Uterus (tissue), 4 donors: ENCODE results near the gene VRK2. TPM values are rescaled to one million over a fixed set of nuclear protein-coding genes. Genes with fewer than 3 reads are reported as not detected.

Experiments used
- DNase-seq, 2 donors: peaks; one replicate each; pipeline ENCODE4 v3.0.0-alpha.2; 2019 to 2020
- H3K27ac ChIP-seq, 2 donors: fragments of 200-600 bp; sonication (generic); 1 replicate in 1 of 2; 2 replicates in 1 of 2; pipeline ENCODE4 v1.5.1; 2016 to 2018
- H3K27me3 ChIP-seq, 2 donors: fragments of 200-600 bp; sonication (generic); one replicate each; pipeline ENCODE4 v1.5.1; 2018 to 2019; ENCODE audit warnings: control low read depth in 1 of 2
- H3K36me3 ChIP-seq, 2 donors: fragments of 200-600 bp; sonication (generic); one replicate each; pipeline ENCODE4 v1.5.1; 2019; ENCODE audit warnings: control low read depth in 1 of 2
- H3K4me1 ChIP-seq, 2 donors: fragments of 200-600 bp; sonication (generic); one replicate each; pipeline ENCODE4 v1.5.1; 2018 to 2019; ENCODE audit warnings: control low read depth in 1 of 2
- H3K4me3 ChIP-seq, 2 donors: fragments of 200-600 bp; sonication (generic); 1 replicate in 1 of 2; 2 replicates in 1 of 2; pipeline ENCODE4 v1.5.1; 2018 to 2019; ENCODE audit warnings: mild to moderate bottlenecking in 1 of 2
- H3K9me3 ChIP-seq, 2 donors: fragments of 200-600 bp; sonication (generic); one replicate each; pipeline ENCODE4 v1.5.1; 2019; ENCODE audit warnings: control low read depth in 1 of 2
- CTCF ChIP-seq, 4 experiments: fragments of 200-600 bp in 2 of 4; fragments of 450-650 bp in 2 of 4; sonication (generic) in 2 of 4; IDR thresholded peaks; one replicate each; pipeline ENCODE4 v1.5.1; 2016 to 2019; ENCODE audit warnings: antibody characterized with exemption in 4 of 4, mild to moderate bottlenecking in 2 of 4, moderate library complexity in 1 of 4
- POLR2A ChIP-seq, 2 donors: fragments of 450-650 bp; IDR thresholded peaks; one replicate each; pipeline ENCODE4 v1.6.1; 2016; ENCODE audit warnings: antibody characterized with exemption in 2 of 2, mild to moderate bottlenecking in 1 of 2, moderate library complexity in 1 of 2
- intact Hi-C: fragments of 100-400 bp; cut with DNase I; formaldehyde crosslinking; loops from one replicate; pipeline ENCODE4 v1.15.1; 2023; ENCODE audit warnings: low total_unique reads
- total RNA-seq, 4 donors: library from RNA; depleted of rRNA in 3 of 4; stranded (reverse); fragments of >200 nt in 3 of 4; gene quantifications; one replicate each; pipeline versions ENCODE4 v1.1.0 to v1.2.4, GENCODE V29; 2014 to 2023
- donor health status: DM: yes; HTN: yes; CAD: no.

Gene VRK2
- total RNA-seq, 4 donors from 2014 or later = 17.1 to 30.3 (median 25.7) TPM

GRCh38 chr2:58131191-58132011 is 84.8 kb downstream of the VRK2 start:
- TF ChIP-seq CTCF (IDR thresholded peaks at IDR 0.05) (peak in 1 of 4 experiments; percentile 6), POLR2A (IDR thresholded peaks at IDR 0.05) (no peak)
- intact Hi-C loops = no loop called here
- Histone ChIP-seq H3K4me3 (no peak overlapping the region), H3K27me3 (no peaks in the 10 kb centered on the region), H3K27ac (peak overlapping the region in 1 of 2 donors; percentile 8), H3K9me3 (no peaks in the 10 kb centered on the region), H3K4me1 (peaks cover 6 to 7% of the 10 kb centered on the region in 2 donors), H3K36me3 (no peaks in the 10 kb centered on the region)
- DNase-seq = peak in 1 of 2 donors; percentile 20

GRCh38 chr2:58133395-58133794 is 86.8 kb downstream of the VRK2 start:
- H3K36me3 ChIP-seq = no peaks in the 10 kb centered on the region
- intact Hi-C loops = no loop called here
- no peak for DNase-seq
- no peaks in the 10 kb centered on the region for H3K9me3 ChIP-seq
- H3K27ac ChIP-seq = no peak overlapping the region
- peaks cover 6 to 7% of the 10 kb centered on the region in 2 donors for H3K4me1 ChIP-seq
- no peaks in the 10 kb centered on the region for H3K27me3 ChIP-seq
- H3K4me3 ChIP-seq = no peak overlapping the region
- TF ChIP-seq POLR2A (IDR thresholded peaks at IDR 0.05) = no peak
- TF ChIP-seq CTCF (IDR thresholded peaks at IDR 0.05) = no peak

DNA sequence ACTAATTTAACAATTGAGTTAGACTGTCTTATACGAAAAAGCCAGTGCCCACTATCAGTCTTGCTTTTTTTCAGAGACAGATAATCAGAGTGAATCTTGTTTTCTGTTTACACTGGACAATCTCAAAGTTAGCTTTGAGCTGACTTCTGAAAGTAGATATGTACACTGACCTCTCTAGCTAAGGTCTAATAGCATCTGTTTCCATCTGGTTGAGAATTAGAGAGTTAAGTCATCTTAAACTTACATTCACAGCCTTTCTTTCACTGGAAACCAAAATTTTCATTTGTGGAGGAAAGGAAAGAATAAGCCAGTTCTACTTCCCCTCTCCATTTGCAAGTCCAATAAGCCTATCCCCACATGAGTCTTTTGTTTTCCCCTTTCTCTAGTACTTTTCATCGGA is 89.3 kb downstream of the VRK2 start:
- Histone ChIP-seq H3K27me3 (no peaks in the 10 kb centered on the region), H3K4me3 (no peak overlapping the region), H3K9me3 (no peaks in the 10 kb centered on the region), H3K4me1 (peaks cover 4 to 7% of the 10 kb centered on the region in 2 donors), H3K36me3 (no peaks in the 10 kb centered on the region), H3K27ac (no peak overlapping the region)
- TF ChIP-seq CTCF (IDR thresholded peaks at IDR 0.05) (no peak), POLR2A (IDR thresholded peaks at IDR 0.05) (no peak)
- DNase-seq = no peak
- intact Hi-C loops = no loop called here

DNA sequence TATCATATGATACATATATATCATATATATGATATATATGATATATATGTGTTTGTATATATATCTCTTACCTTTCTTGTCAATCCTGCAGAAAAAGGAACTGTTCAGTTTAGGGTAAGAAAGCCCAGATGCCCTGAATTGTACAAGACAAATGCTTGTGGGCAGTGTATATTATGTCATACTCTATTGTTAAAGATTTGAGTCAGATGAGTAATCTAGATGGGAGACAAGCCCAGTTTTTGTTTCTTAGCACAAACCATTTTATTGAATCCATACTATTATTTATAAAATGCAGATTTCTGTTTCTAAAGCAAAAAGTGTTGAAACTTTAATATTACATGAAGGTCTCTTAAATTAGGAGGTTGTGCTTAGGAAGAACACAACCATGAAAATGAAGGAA is 90.6 kb downstream of the VRK2 start:
- TF ChIP-seq CTCF (IDR thresholded peaks at IDR 0.05) (no peak), POLR2A (IDR thresholded peaks at IDR 0.05) (no peak)
- intact Hi-C loops = no loop called here
- H3K9me3 ChIP-seq = no peaks in the 10 kb centered on the region

GRCh38 chr2:58137856-58138255 is 91.2 kb downstream of the VRK2 start:
- no peaks in the 10 kb centered on the region for H3K9me3 ChIP-seq
- H3K27ac ChIP-seq = no peak overlapping the region
- H3K4me3 ChIP-seq = no peak overlapping the region
- DNase-seq = no peak
- intact Hi-C loops = no loop called here
- no peaks in the 10 kb centered on the region for H3K36me3 ChIP-seq
- TF ChIP-seq POLR2A (IDR thresholded peaks at IDR 0.05) = no peak
- TF ChIP-seq CTCF (IDR thresholded peaks at IDR 0.05) = no peak
- no peaks in the 10 kb centered on the region for H3K27me3 ChIP-seq
- H3K4me1 ChIP-seq = no peaks in the 10 kb centered on the region

More for the DNA sequence above, 90.6 kb downstream of the VRK2 start:
- no peaks in the 10 kb centered on the region for H3K27me3 ChIP-seq
- no peak for DNase-seq
- H3K4me1 ChIP-seq = no peaks in the 10 kb centered on the region
- no peak overlapping the region for H3K4me3 ChIP-seq
- H3K36me3 ChIP-seq = no peaks in the 10 kb centered on the region
- no peak overlapping the region for H3K27ac ChIP-seq
